Thyroid gland (tissue), 4 donors: Measurements from ENCODE around the gene SLC34A2. TPM values are rescaled to one million over a fixed set of nuclear protein-coding genes. Genes with fewer than 3 reads are reported as not detected.
A peak's percentile ranks its signal among the peaks of the same experiment; 100 is the strongest.

Experiments used
- DNase-seq, 2 donors: peaks; one replicate each; pipeline ENCODE4 v3.0.0-alpha.2; 2019
- H3K27ac ChIP-seq, 3 donors: fragments of 200-600 bp; sonication (generic); 1 replicate in 2 of 3; 2 replicates in 1 of 3; pipeline ENCODE4 v1.5.1; 2016 to 2019; ENCODE audit warnings: mild to moderate bottlenecking in 1 of 3, moderate library complexity in 1 of 3
- H3K27me3 ChIP-seq: fragments of 200-600 bp; sonication (generic); one replicate; pipeline ENCODE4 v1.5.1; 2019
- H3K36me3 ChIP-seq, 2 donors: fragments of 200-600 bp; sonication (generic); one replicate each; pipeline ENCODE4 v1.5.1; 2016 to 2019
- H3K4me1 ChIP-seq, 2 donors: fragments of 200-600 bp; sonication (generic); one replicate each; pipeline ENCODE4 v1.5.1; 2017 to 2019
- H3K4me3 ChIP-seq, 3 donors: fragments of 200-600 bp; sonication (generic); replicated peaks in 1 of 3; 1 replicate in 2 of 3; 2 replicates in 1 of 3; pipeline ENCODE4 v1.5.1; 2016; ENCODE audit warnings: mild to moderate bottlenecking in 1 of 3
- H3K9me3 ChIP-seq: fragments of 200-600 bp; sonication (generic); one replicate; pipeline ENCODE4 v1.5.1; 2017
- CTCF ChIP-seq, 6 experiments: fragments of 200-600 bp in 3 of 6; fragments of 450-650 bp in 3 of 6; sonication (generic) in 3 of 6; IDR thresholded peaks; one replicate each; pipeline ENCODE4 v1.5.1; 2016 to 2019; ENCODE audit warnings: antibody characterized with exemption in 6 of 6, mild to moderate bottlenecking in 2 of 6, inconsistent platforms in 1 of 6, moderate library complexity in 1 of 6
- POLR2A ChIP-seq, 2 donors: fragments of 450-650 bp; IDR thresholded peaks; one replicate each; pipeline ENCODE4 v1.6.1; 2017; ENCODE audit warnings: antibody characterized with exemption in 2 of 2, mild to moderate bottlenecking in 2 of 2, moderate library complexity in 1 of 2
- WGBS, 2 donors: methylation state at CpG; one replicate each; pipeline ENCODE4 v1.1.5; 2017; 5-methylcytosine and 5-hydroxymethylcytosine counted together
- intact Hi-C: fragments of 100-400 bp; cut with DNase I; formaldehyde crosslinking; loops from one replicate; pipeline ENCODE4 v1.15.1; 2023
- total RNA-seq, 4 donors: library from RNA; depleted of rRNA; stranded (reverse); fragments of >200 nt; gene quantifications; one replicate each; pipeline ENCODE4 v1.2.3, GENCODE V29; 2016

Gene SLC34A2
- total RNA-seq, 4 donors from 2014 or later: 2.1 to 88.3 (median 7.6) TPM

GRCh38 chr4:25635501-25635900, 20.1 kb upstream of the SLC34A2 start:
- Histone ChIP-seq H3K4me3 (no peak overlapping the region), H3K36me3 (no peaks in the 10 kb centered on the region), H3K27me3 (no peaks in the 10 kb centered on the region), H3K4me1 (peaks cover 0 to 13% of the 10 kb centered on the region in 2 donors), H3K9me3 (no peaks in the 10 kb centered on the region), H3K27ac (no peak overlapping the region)
- TF ChIP-seq POLR2A (IDR thresholded peaks at IDR 0.05): no peak
- TF ChIP-seq CTCF (IDR thresholded peaks at IDR 0.05): no peak
- intact Hi-C loops: no loop called here
- WGBS, 2 donors: 57 to 66% methylated on average over 4 of the region's 4 CpGs
- DNase-seq: no peak

GRCh38 chr4:25637581-25638220, 17.9 kb upstream of the SLC34A2 start:
- Histone ChIP-seq H3K4me3 (no peak overlapping the region), H3K27ac (peak overlapping the region in 1 of 3 donors; percentile 54), H3K36me3 (no peaks in the 10 kb centered on the region), H3K4me1 (peaks cover 0 to 13% of the 10 kb centered on the region in 2 donors), H3K27me3 (no peaks in the 10 kb centered on the region), H3K9me3 (no peaks in the 10 kb centered on the region)
- WGBS, 2 donors: 75% methylated on average over 10 of the region's 10 CpGs
- TF ChIP-seq POLR2A (IDR thresholded peaks at IDR 0.05) (no peak), CTCF (IDR thresholded peaks at IDR 0.05) (no peak)
- peak in 1 of 2 donors; percentile 42 for DNase-seq
- intact Hi-C loops: no loop called here

- intact Hi-C loops: no loop called here
- 70 to 97% methylated on average over 4 of the region's 4 CpGs for WGBS, 2 donors
- H3K27ac ChIP-seq: peak overlapping the region in 1 of 3 donors; percentile 54
Observed at GRCh38 chr4:25638221-25638601, 17.4 kb upstream of the SLC34A2 start.

GRCh38 chr4:25638806-25639205, 16.8 kb upstream of the SLC34A2 start:
- Histone ChIP-seq H3K9me3 (no peaks in the 10 kb centered on the region), H3K27me3 (no peaks in the 10 kb centered on the region), H3K27ac (peak overlapping the region in 2 of 3 donors; percentile 7 to 46), H3K4me3 (no peak overlapping the region), H3K4me1 (peaks cover 0 to 13% of the 10 kb centered on the region in 2 donors), H3K36me3 (no peaks in the 10 kb centered on the region)
- DNase-seq: peak; percentile 41 to 76
- intact Hi-C loops: no loop called here
- 16 to 25% methylated on average over 4 of the region's 4 CpGs for WGBS, 2 donors
- no peak for TF ChIP-seq POLR2A (IDR thresholded peaks at IDR 0.05)
- TF ChIP-seq CTCF (IDR thresholded peaks at IDR 0.05): no peak

More at GRCh38 chr4:25638221-25638601, 17.4 kb upstream of the SLC34A2 start:
- no peaks in the 10 kb centered on the region for H3K27me3 ChIP-seq
- no peak overlapping the region for H3K4me3 ChIP-seq
- H3K9me3 ChIP-seq: no peaks in the 10 kb centered on the region
- no peaks in the 10 kb centered on the region for H3K36me3 ChIP-seq
- no peak for DNase-seq
- TF ChIP-seq POLR2A (IDR thresholded peaks at IDR 0.05) (no peak), CTCF (IDR thresholded peaks at IDR 0.05) (no peak)
- peaks cover 0 to 13% of the 10 kb centered on the region in 2 donors for H3K4me1 ChIP-seq

GRCh38 chr4:25650311-25650710, 5.3 kb upstream of the SLC34A2 start:
- no peaks in the 10 kb centered on the region for H3K9me3 ChIP-seq
- H3K4me1 ChIP-seq: peaks cover 9 to 17% of the 10 kb centered on the region in 2 donors
- DNase-seq: no peak
- no peak overlapping the region for H3K4me3 ChIP-seq
- H3K36me3 ChIP-seq: no peaks in the 10 kb centered on the region
- WGBS, 2 donors: 75 to 93% methylated on average over 5 of the region's 6 CpGs
- H3K27ac ChIP-seq: no peak overlapping the region
- TF ChIP-seq CTCF (IDR thresholded peaks at IDR 0.05) (no peak), POLR2A (IDR thresholded peaks at IDR 0.05) (no peak)
- no peaks in the 10 kb centered on the region for H3K27me3 ChIP-seq
- intact Hi-C loops: no loop called here
